HuH-7 (cell line): ENCODE measurements around the gene ACP4.

Experiments
- DNase-seq: peaks from one replicate; pipeline ENCODE4 v3.0.0; 2011; ENCODE audit warnings: low spot score

The ACP4 gene

GRCh38 chr19:50844296-50844935 is 54.2 kb downstream of the ACP4 start:
- no peak for DNase-seq
